Suprapubic skin (tissue), 4 donors: Measurements from ENCODE around the gene GRID1.

Source experiments
- CTCF ChIP-seq, 2 donors: fragments of 200-600 bp in 1 of 2; fragments of 450-650 bp in 1 of 2; sonication (generic) in 1 of 2; IDR thresholded peaks; one replicate each; pipeline ENCODE4 v1.5.1; 2016 to 2019; ENCODE audit warnings: antibody characterized with exemption in 2 of 2, mild to moderate bottlenecking in 1 of 2, moderate library complexity in 1 of 2
- EP300 ChIP-seq: sonication (generic); formaldehyde crosslinking; IDR thresholded peaks from one replicate; pipeline ENCODE4 v1.6.1; 2017; ENCODE audit warnings: antibody characterized with exemption
- POLR2A ChIP-seq, 2 donors: fragments of 450-650 bp; IDR thresholded peaks; one replicate each; pipeline ENCODE4 v1.6.1; 2017; ENCODE audit warnings: antibody characterized with exemption in 2 of 2, mild to moderate bottlenecking in 2 of 2, moderate library complexity in 2 of 2
- POLR2AphosphoS5 ChIP-seq, 3 donors: sonication (generic); formaldehyde crosslinking; IDR thresholded peaks; one replicate each; pipeline ENCODE4 v1.6.1; 2017; ENCODE audit warnings: antibody characterized with exemption in 3 of 3

GRCh38 chr10:85986777-85987176 is 379.8 kb downstream of the GRID1 start:
- no peak for TF ChIP-seq CTCF (IDR thresholded peaks at IDR 0.05)
- no peak for TF ChIP-seq EP300
- TF ChIP-seq POLR2A (IDR thresholded peaks at IDR 0.05): no peak
- no peak for TF ChIP-seq POLR2AphosphoS5 (IDR thresholded peaks at IDR 0.05)
